Adrenal gland (tissue), 5 donors: ENCODE measurements around the gene HPSE.

ENCODE experiments used
- CTCF ChIP-seq, 6 experiments: fragments of 450-650 bp in 4 of 6; fragments of 200-600 bp in 2 of 6; sonication (generic) in 1 of 6; IDR thresholded peaks; 1 replicate in 5 of 6; 2 replicates in 1 of 6; pipeline versions ENCODE4 v1.5.1 to v1.8.0; 2016 to 2021; ENCODE audit warnings: antibody characterized with exemption in 6 of 6, mild to moderate bottlenecking in 2 of 6, moderate library complexity in 1 of 6
- POLR2A ChIP-seq, 2 donors: fragments of 450-650 bp; IDR thresholded peaks; one replicate each; pipeline ENCODE4 v1.6.1; 2017; ENCODE audit warnings: antibody characterized with exemption in 2 of 2, mild to moderate bottlenecking in 2 of 2, moderate library complexity in 1 of 2
- donor health status: DM: no; HTN: no; CAD: no.

- TF ChIP-seq CTCF (IDR thresholded peaks at IDR 0.05) (peak; percentile 23 to 59 (median 48)), POLR2A (IDR thresholded peaks at IDR 0.05) (no peak)
These were observed 28.1 kb upstream of the HPSE start for GRCh38 chr4:83362492-83363329.
